Esophagus squamous epithelium (tissue), 4 donors: ENCODE results near the gene VPS37D.

Experiments used
- CTCF ChIP-seq, 6 experiments: fragments of 450-650 bp in 4 of 6; fragments of 200-600 bp in 2 of 6; sonication (generic) in 2 of 6; IDR thresholded peaks; one replicate each; pipeline ENCODE4 v1.5.1; 2016 to 2019; ENCODE audit warnings: antibody characterized with exemption in 6 of 6, mild to moderate bottlenecking in 4 of 6, moderate library complexity in 4 of 6
- POLR2A ChIP-seq, 4 donors: fragments of 450-650 bp; IDR thresholded peaks; one replicate each; pipeline ENCODE4 v1.6.1; 2017; ENCODE audit warnings: antibody characterized with exemption in 4 of 4, mild to moderate bottlenecking in 4 of 4, moderate library complexity in 3 of 4

DNA sequence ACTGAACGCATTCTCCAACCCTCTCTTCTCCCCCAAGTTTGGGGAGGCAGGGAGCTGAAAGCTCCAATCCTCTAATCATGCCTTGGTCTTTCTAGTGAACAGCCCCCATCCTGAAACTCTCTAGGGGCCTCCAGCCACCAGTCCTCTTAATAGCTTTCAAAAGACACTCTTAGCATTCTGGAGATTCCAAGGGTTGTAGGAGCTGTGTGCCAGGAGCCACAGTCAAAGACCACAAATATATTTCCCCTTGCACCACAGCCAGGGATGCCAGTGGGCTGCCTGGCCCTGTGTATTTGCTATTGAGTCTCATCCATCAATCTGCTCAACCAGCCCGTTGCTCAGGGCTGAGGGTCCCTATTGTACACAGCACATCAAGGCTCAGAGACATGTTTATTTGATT lies 24.8 kb upstream of the VPS37D start:
- TF ChIP-seq CTCF (IDR thresholded peaks at IDR 0.05) = no peak
- no peak for TF ChIP-seq POLR2A (IDR thresholded peaks at IDR 0.05)
